DND-41 (cell line): Measurements from ENCODE around the gene COL4A2.

ENCODE experiments used
- ATAC-seq: fragments of 200-7000 bp; cut with Tn5 transposase; 3 replicates; pipeline ENCODE4 v1.9.1; 2021; ENCODE audit warnings: low read depth; ENCODE audit not compliant: insufficient read depth
- DNase-seq: peaks from one replicate; pipeline ENCODE4 v3.0.0-alpha.2; 2020
- H2AFZ ChIP-seq: 2 replicates; pipeline ENCODE4 v1.6.0; 2012; ENCODE audit warnings: low read depth, low read length
- H3K27ac ChIP-seq: 2 replicates; pipeline ENCODE4 v1.5.1; 2012; ENCODE audit warnings: low read length, inconsistent platforms
- H3K27me3 ChIP-seq: fragments of 200-600 bp; sonication (generic); 2 replicates; pipeline ENCODE4 v1.6.0; 2012; ENCODE audit warnings: low read length, mild to moderate bottlenecking, inconsistent platforms; ENCODE audit not compliant: insufficient read depth, poor library complexity
- H3K36me3 ChIP-seq: 2 replicates; pipeline ENCODE4 v1.5.1; 2012; ENCODE audit warnings: low read length, inconsistent platforms; ENCODE audit not compliant: insufficient read depth
- H3K4me1 ChIP-seq: 2 replicates; pipeline ENCODE4 v1.5.1; 2012; ENCODE audit warnings: mild to moderate bottlenecking, low read length; ENCODE audit not compliant: insufficient read depth
- H3K4me2 ChIP-seq: 2 replicates; pipeline ENCODE4 v1.6.0; 2012; ENCODE audit warnings: mild to moderate bottlenecking, moderate library complexity, low read length, inconsistent platforms; ENCODE audit not compliant: insufficient read depth
- H3K4me3 ChIP-seq, 2 experiments: fragments of 200-600 bp in 1 of 2; shearing (Covaris generic) in 1 of 2; 2 replicates each; pipeline ENCODE4 v1.5.1; 2012 to 2016; ENCODE audit warnings: inconsistent platforms in 2 of 2, low read length in 2 of 2, mild to moderate bottlenecking in 2 of 2, low read depth in 1 of 2, moderate library complexity in 1 of 2
- H3K79me2 ChIP-seq: 2 replicates; pipeline ENCODE4 v1.6.0; 2012; ENCODE audit warnings: low read length, inconsistent platforms; ENCODE audit not compliant: insufficient read depth
- H3K9ac ChIP-seq: 2 replicates; pipeline ENCODE4 v1.6.0; 2012; ENCODE audit warnings: low read depth, mild to moderate bottlenecking, inconsistent platforms, low read length, moderate library complexity
- H3K9me3 ChIP-seq: 2 replicates; pipeline ENCODE4 v1.5.1; 2012; ENCODE audit warnings: low read length, moderate library complexity, mild to moderate bottlenecking, inconsistent platforms; ENCODE audit not compliant: insufficient read depth, severe bottlenecking
- H4K20me1 ChIP-seq: 2 replicates; pipeline ENCODE4 v1.6.0; 2012; ENCODE audit warnings: low read length; ENCODE audit not compliant: insufficient read depth
- EZH2 ChIP-seq: IDR thresholded peaks from 3 replicates; pipeline ENCODE4 v1.6.1; 2012; ENCODE audit warnings: borderline replicate concordance, low read depth, mild to moderate bottlenecking, moderate library complexity, low read length, inconsistent platforms; ENCODE audit not compliant: severe bottlenecking
- TF ChIP-seq, protein P1 (sequence below): IDR thresholded peaks from 2 replicates; pipeline ENCODE4 v1.5.1; 2012; ENCODE audit warnings: borderline replicate concordance, low read length, moderate library complexity, mild to moderate bottlenecking; ENCODE audit not compliant: poor library complexity, severe bottlenecking; ENCODE audit errors: extremely low read depth

Gene COL4A2

DNA sequence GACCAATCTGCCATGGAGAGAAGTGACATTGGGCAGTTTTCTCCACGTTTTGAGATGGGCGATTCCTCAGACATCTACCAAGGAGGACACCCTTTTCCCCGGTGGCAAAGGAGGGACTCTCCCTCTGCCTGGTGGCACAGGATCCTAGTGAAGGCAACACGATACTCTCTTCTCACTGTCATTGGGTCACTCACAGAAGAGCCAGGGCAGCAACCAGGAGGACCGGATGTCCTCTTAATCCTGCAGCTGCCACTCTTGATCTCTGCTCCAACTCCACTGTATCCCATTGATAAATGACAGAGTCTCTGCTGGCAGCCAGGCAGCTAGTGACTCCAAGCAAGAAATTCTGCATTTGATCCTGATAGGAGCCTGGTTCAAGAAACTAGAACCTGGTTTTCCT is 42.2 kb downstream of the COL4A2 start:
- DNase-seq (no peak), ATAC-seq (no peak)

DNA sequence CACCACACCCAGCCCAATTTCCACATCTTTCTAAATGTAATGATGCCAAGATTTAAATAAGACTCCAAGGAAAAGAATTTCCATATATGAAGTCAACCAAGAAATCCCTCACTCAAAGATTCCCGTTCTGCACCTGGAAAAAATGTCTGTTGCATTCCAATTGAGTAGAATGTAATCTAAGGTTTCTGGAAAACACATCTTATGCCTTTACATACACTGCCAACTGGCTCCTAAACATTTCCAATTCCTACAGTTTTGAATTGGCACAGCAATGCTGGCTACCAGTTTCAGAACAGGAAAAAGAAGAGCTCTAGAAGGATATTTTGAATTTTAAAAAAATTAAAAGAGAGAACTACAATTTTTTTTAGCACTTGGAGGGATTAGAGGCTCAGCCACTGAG is 43.0 kb downstream of the COL4A2 start:
- no peaks in the 10 kb centered on the region for H3K36me3 ChIP-seq

More for the DNA sequence above, 42.2 kb downstream of the COL4A2 start:
- Histone ChIP-seq H3K4me3 (no peak overlapping the region), H3K36me3 (no peaks in the 10 kb centered on the region), H3K4me1 (no peaks in the 10 kb centered on the region), H3K27ac (no peak overlapping the region), H3K27me3 (peaks cover 35% of the 10 kb centered on the region), H2AFZ (no peak overlapping the region), H3K4me2 (no peak overlapping the region), H3K79me2 (no peaks in the 10 kb centered on the region), H3K9me3 (no peaks in the 10 kb centered on the region), H4K20me1 (peaks cover 10% of the 10 kb centered on the region; the same call in 1 of the 2 replicates), H3K9ac (no peak overlapping the region)
- TF ChIP-seq, protein P1, sequence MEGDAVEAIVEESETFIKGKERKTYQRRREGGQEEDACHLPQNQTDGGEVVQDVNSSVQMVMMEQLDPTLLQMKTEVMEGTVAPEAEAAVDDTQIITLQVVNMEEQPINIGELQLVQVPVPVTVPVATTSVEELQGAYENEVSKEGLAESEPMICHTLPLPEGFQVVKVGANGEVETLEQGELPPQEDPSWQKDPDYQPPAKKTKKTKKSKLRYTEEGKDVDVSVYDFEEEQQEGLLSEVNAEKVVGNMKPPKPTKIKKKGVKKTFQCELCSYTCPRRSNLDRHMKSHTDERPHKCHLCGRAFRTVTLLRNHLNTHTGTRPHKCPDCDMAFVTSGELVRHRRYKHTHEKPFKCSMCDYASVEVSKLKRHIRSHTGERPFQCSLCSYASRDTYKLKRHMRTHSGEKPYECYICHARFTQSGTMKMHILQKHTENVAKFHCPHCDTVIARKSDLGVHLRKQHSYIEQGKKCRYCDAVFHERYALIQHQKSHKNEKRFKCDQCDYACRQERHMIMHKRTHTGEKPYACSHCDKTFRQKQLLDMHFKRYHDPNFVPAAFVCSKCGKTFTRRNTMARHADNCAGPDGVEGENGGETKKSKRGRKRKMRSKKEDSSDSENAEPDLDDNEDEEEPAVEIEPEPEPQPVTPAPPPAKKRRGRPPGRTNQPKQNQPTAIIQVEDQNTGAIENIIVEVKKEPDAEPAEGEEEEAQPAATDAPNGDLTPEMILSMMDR = no peak
- no peak for TF ChIP-seq EZH2

DNA sequence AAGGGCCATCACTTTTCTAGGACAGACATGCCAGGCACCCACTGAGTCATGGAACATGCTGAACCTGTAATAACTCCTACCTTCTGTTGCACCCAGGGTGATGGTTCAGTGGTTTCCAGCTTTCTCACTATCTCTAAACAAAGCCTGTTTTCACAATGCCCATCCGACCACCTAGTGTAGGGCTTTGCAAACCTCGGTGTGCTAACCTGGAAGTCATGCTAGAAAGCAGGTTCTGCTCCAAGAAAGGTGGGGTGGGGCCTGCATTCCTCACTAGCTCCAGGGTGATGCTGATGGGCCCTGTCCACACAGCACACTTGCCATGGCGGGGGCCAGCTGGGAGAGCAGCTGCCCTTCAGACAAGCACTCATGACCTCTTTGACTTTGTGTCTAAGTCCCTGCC is 43.4 kb downstream of the COL4A2 start:
- H3K36me3 ChIP-seq = no peaks in the 10 kb centered on the region
- no peak overlapping the region for H2AFZ ChIP-seq
- no peak overlapping the region for H3K9ac ChIP-seq
- H3K27me3 ChIP-seq = peaks cover 31% of the 10 kb centered on the region
- TF ChIP-seq EZH2 = no peak
- TF ChIP-seq, protein P1 = no peak
- H3K79me2 ChIP-seq = no peaks in the 10 kb centered on the region
- peaks cover 10% of the 10 kb centered on the region; the same call in 1 of the 2 replicates for H4K20me1 ChIP-seq
- no peak overlapping the region for H3K4me2 ChIP-seq
- no peak for ATAC-seq
- H3K27ac ChIP-seq = no peak overlapping the region
- H3K4me1 ChIP-seq = no peaks in the 10 kb centered on the region
- no peak overlapping the region for H3K4me3 ChIP-seq
- no peaks in the 10 kb centered on the region for H3K9me3 ChIP-seq
- DNase-seq = no peak

More for the DNA sequence above, 43.0 kb downstream of the COL4A2 start:
- ATAC-seq = no peak
- no peak overlapping the region for H3K27ac ChIP-seq
- no peak overlapping the region for H3K4me2 ChIP-seq
- no peak overlapping the region for H2AFZ ChIP-seq
- peaks cover 31% of the 10 kb centered on the region for H3K27me3 ChIP-seq
- H4K20me1 ChIP-seq = peaks cover 10% of the 10 kb centered on the region; the same call in 1 of the 2 replicates
- H3K4me3 ChIP-seq = no peak overlapping the region
- H3K9me3 ChIP-seq = no peaks in the 10 kb centered on the region
- H3K4me1 ChIP-seq = no peaks in the 10 kb centered on the region
- DNase-seq = no peak
- no peaks in the 10 kb centered on the region for H3K79me2 ChIP-seq
- no peak overlapping the region for H3K9ac ChIP-seq
- TF ChIP-seq, protein P1 = no peak
- TF ChIP-seq EZH2 = no peak
